ENCODE data around the gene OR4E1. TPM values are rescaled to one million over a fixed set of nuclear protein-coding genes. Genes with fewer than 3 reads are reported as not detected.
"Not testable (repeated sequence)": the region's sequence is repeated elsewhere in the genome, so short reads cannot be mapped to it uniquely, and the experiment has no call there.

OR4E1 gene
- total RNA-seq, 1 experiment from 2014 or later: not detected

GRCh38 chr14:21653331-21653885 lies 20.2 kb downstream of the OR4E1 start, which contains the start of gene OR4E2:
TSS of gene OR4E2 (plus strand) at chr14:21653835. CDS start at chr14:21665083, 11,248 bp downstream.
- DNase-seq (ENCODE audit: low read depth): no peak

- DNase-seq (ENCODE audit: low read depth): no peak
Measured at GRCh38 chr14:21652209-21652808, 21.3 kb downstream of the OR4E1 start.

GRCh38 chr14:21647380-21647779 lies 26.2 kb downstream of the OR4E1 start:
- DNase-seq (ENCODE audit: low read depth): peak; percentile 25

- no peak for DNase-seq (ENCODE audit: low read depth)
Measured at GRCh38 chr14:21643407-21643806, 30.2 kb downstream of the OR4E1 start.

GRCh38 chr14:21642683-21643082 lies 30.9 kb downstream of the OR4E1 start:
- no peak for DNase-seq (ENCODE audit: low read depth)

GRCh38 chr14:21634840-21635239 lies 38.8 kb downstream of the OR4E1 start, which contains the start of gene OR10G2:
TSS of gene OR10G2 (minus strand) at chr14:21634940. CDS start at chr14:21634842, 98 bp downstream.
- DNase-seq (ENCODE audit: low read depth): no peak

- no peak for DNase-seq (ENCODE audit: low read depth)
Measured at GRCh38 chr14:21631084-21631483, 42.5 kb downstream of the OR4E1 start.

- DNase-seq (ENCODE audit: low read depth): not testable (repeated sequence)
Measured at GRCh38 chr14:21630503-21630902, 43.1 kb downstream of the OR4E1 start.

- no peak for DNase-seq (ENCODE audit: low read depth)
Measured at GRCh38 chr14:21626491-21627230, 47.0 kb downstream of the OR4E1 start.

Other genes starting within 250 kb of the OR4E1 start
- 28.6 and 30.4 TPM in 2 replicates for gene CHD8, start 217.7 kb downstream of the OR4E1 start, total RNA-seq (2014; rRNA removed; shearing (Covaris generic))
- gene RAB2B, start 196.9 kb downstream of the OR4E1 start, total RNA-seq (2014; rRNA removed; shearing (Covaris generic)): 12.6 and 16.9 TPM in 2 replicates
- 13.1 and 14.4 TPM in 2 replicates for gene TOX4, start 196.6 kb downstream of the OR4E1 start, total RNA-seq (2014; rRNA removed; shearing (Covaris generic))
- gene METTL3, start 162.5 kb downstream of the OR4E1 start, total RNA-seq (2014; rRNA removed; shearing (Covaris generic)): 48.9 and 52.1 TPM in 2 replicates
- gene SALL2, start 147.5 kb downstream of the OR4E1 start, total RNA-seq (2014; rRNA removed; shearing (Covaris generic)): 0.48 and 1.1 TPM in 2 replicates
- gene OR10G3, start 93.7 kb downstream of the OR4E1 start, total RNA-seq (2014; rRNA removed; shearing (Covaris generic)): not detected in 2 replicates
- not detected in 2 replicates for gene OR10G2, start 38.9 kb downstream of the OR4E1 start, total RNA-seq (2014; rRNA removed; shearing (Covaris generic))
- not detected in 2 replicates for gene OR4E2, start 20.0 kb downstream of the OR4E1 start, total RNA-seq (2014; rRNA removed; shearing (Covaris generic))

Data from RPMI7951 (cell line).